A549 (cell line): ENCODE measurements around the gene TASP1. TPM values are rescaled to one million over a fixed set of nuclear protein-coding genes. Genes with fewer than 3 reads are reported as not detected.

Experiments used
- ATAC-seq, 2 experiments: fragments of 200-7000 bp in 1 of 2; fragments of >200 bp in 1 of 2; cut with Nextera tagmentation in 1 of 2; cut with Tn5 transposase in 1 of 2; 3 replicates each; pipeline versions ENCODE4 v1.8.0 to v1.9.1; 2018 to 2020; ENCODE audit warnings: mild to moderate bottlenecking in 1 of 2, moderate library complexity in 1 of 2
- CTCF ChIA-PET: fragments of 300-600 bp; sonication (Branson Sonifier 250); formaldehyde crosslinking; extraction: SDS; loops from one replicate; lab custom pipeline; 2021; ENCODE audit warnings: antibody characterized with exemption, inconsistent platforms; lab: Yijun Ruan, JAX
- POLR2A ChIA-PET: fragments of 350-600 bp; formaldehyde crosslinking; extraction: SDS; loops from one replicate; lab custom pipeline; 2021; ENCODE audit warnings: antibody characterized with exemption, inconsistent platforms; lab: Yijun Ruan, JAX
- DNase-seq, 2 experiments: peaks; one replicate each; pipeline versions ENCODE4 v3.0.0 to v3.0.0-alpha.2; 2011 to 2016; ENCODE audit warnings: low read depth in 1 of 2, low spot score in 1 of 2
- FAIRE-seq: peaks from 2 replicates; lab custom pipeline; 2011; peaks lifted over from hg19 to GRCh38; lab: Jason Lieb, UNC
- H3K27ac ChIP-seq, 2 experiments: fragments of >200 bp; sonication (Bioruptor Twin); formaldehyde crosslinking; 3 replicates each; pipeline ENCODE4 v1.5.1; 2016 to 2017
- H3K4me1 ChIP-seq: fragments of >200 bp; sonication (Bioruptor Twin); formaldehyde crosslinking; 3 replicates; pipeline ENCODE4 v1.6.1; 2016
- H3K4me2 ChIP-seq: fragments of >200 bp; sonication (Bioruptor Twin); formaldehyde crosslinking; 3 replicates; pipeline ENCODE4 v1.6.1; 2016
- H3K4me3 ChIP-seq: fragments of >200 bp; sonication (Bioruptor Twin); formaldehyde crosslinking; 3 replicates; pipeline ENCODE4 v1.5.1; 2016
- H3K9me3 ChIP-seq: fragments of >200 bp; sonication (Bioruptor Twin); formaldehyde crosslinking; 3 replicates; pipeline ENCODE4 v1.6.1; 2016
- ATOH8 ChIP-seq: fragments of 250-450 bp; sonication (Bioruptor Pico); IDR thresholded peaks from 2 replicates; pipeline ENCODE4 v1.5.0; 2020; ENCODE audit warnings: low read depth, mild to moderate bottlenecking, moderate library complexity
- BHLHE40 ChIP-seq: IDR thresholded peaks from 2 replicates; pipeline ENCODE4 v1.6.1; 2012; ENCODE audit warnings: low read depth, low read length, inconsistent platforms
- EHMT2 ChIP-seq: fragments of 200-600 bp; sonication (generic); IDR thresholded peaks from 2 replicates; pipeline ENCODE4 v1.6.1; 2016; ENCODE audit warnings: antibody characterized with exemption, low read depth, mild to moderate bottlenecking, moderate library complexity
- EP300 ChIP-seq, 2 experiments: fragments of >200 bp; sonication (Bioruptor Twin); formaldehyde crosslinking; IDR thresholded peaks; 2 replicates in 1 of 2; 3 replicates in 1 of 2; pipeline ENCODE4 v1.6.1; 2016 to 2017
- FOXS1 ChIP-seq: fragments of 250-450 bp; sonication (Bioruptor Pico); IDR thresholded peaks from 2 replicates; pipeline ENCODE4 v1.5.0; 2020; ENCODE audit warnings: mild to moderate bottlenecking, moderate library complexity
- HES2 ChIP-seq: fragments of >200 bp; sonication (Bioruptor Twin); formaldehyde crosslinking; IDR thresholded peaks from 2 replicates; pipeline ENCODE4 v1.6.1; 2016
- HMGXB4 ChIP-seq: fragments of 250-450 bp; sonication (Bioruptor Pico); IDR thresholded peaks from 2 replicates; pipeline ENCODE4 v1.5.0; 2021; ENCODE audit warnings: mild to moderate bottlenecking, moderate library complexity, borderline replicate concordance
- JUNB ChIP-seq: fragments of >200 bp; sonication (Bioruptor Twin); formaldehyde crosslinking; IDR thresholded peaks from 2 replicates; pipeline ENCODE4 v1.6.1; 2016
- KDM5A ChIP-seq: fragments of 200-600 bp; sonication (generic); IDR thresholded peaks from 2 replicates; pipeline ENCODE4 v1.6.1; 2016; ENCODE audit warnings: antibody characterized with exemption, mild to moderate bottlenecking
- MAX ChIP-seq: IDR thresholded peaks from 2 replicates; pipeline ENCODE4 v1.6.1; 2012
- MYC ChIP-seq: IDR thresholded peaks from 2 replicates; pipeline ENCODE4 v1.6.1; 2012; ENCODE audit warnings: mild to moderate bottlenecking, inconsistent platforms, low read length, improper control_type of control experiment, borderline replicate concordance
- NPAS2 ChIP-seq: fragments of 250-450 bp; sonication (Bioruptor Pico); IDR thresholded peaks from 2 replicates; pipeline ENCODE4 v1.8.0; 2022; ENCODE audit warnings: mild to moderate bottlenecking, moderate library complexity, borderline replicate concordance
- NR3C1 ChIP-seq: fragments of >200 bp; sonication (Bioruptor Twin); formaldehyde crosslinking; IDR thresholded peaks from 3 replicates; pipeline ENCODE4 v1.6.1; 2017
- PBX3 ChIP-seq: IDR thresholded peaks from 2 replicates; pipeline ENCODE4 v1.6.1; 2012
- RCOR1 ChIP-seq: fragments of 150-350 bp; IDR thresholded peaks from 2 replicates; pipeline ENCODE4 v1.6.1; 2014; ENCODE audit warnings: antibody characterized with exemption, low read length, low read depth
- RFX5 ChIP-seq: fragments of 450-650 bp; IDR thresholded peaks from 2 replicates; pipeline ENCODE4 v1.7.1; 2014; ENCODE audit warnings: antibody characterized with exemption, mild to moderate bottlenecking, moderate library complexity
- ZNF302 ChIP-seq: fragments of 250-450 bp; sonication (Bioruptor Pico); IDR thresholded peaks from 2 replicates; pipeline ENCODE4 v1.9.0; 2021; ENCODE audit warnings: inconsistent platforms, mild to moderate bottlenecking, moderate library complexity
- WGBS: methylation state at CpG from one replicate; pipeline ENCODE4 v1.1.6; 2017; ENCODE audit errors: missing lambda C conversion rate; 5-methylcytosine and 5-hydroxymethylcytosine counted together
- polyA plus RNA-seq, 4 experiments: library from polyadenylated mRNA; depleted of rRNA in 3 of 4; stranded (reverse); fragments of >200 nt; fragmentation: RNase III in 1 of 4; extraction: RNeasy Plus Mini Kit Qiagen cat#74134 plus additional on column Dnase treatment in 1 of 4; gene quantifications; 2 replicates in 3 of 4; 3 replicates in 1 of 4; pipeline ENCODE4 v1.2.3, GENCODE V29; 2011 to 2017

The TASP1 gene
- polyA plus RNA-seq, 2 of the 4 experiments (the other 2 are of a cell fraction) = 9.5 to 18.2 TPM

GRCh38 chr20:13341737-13342393, 296.9 kb downstream of the TASP1 start:
- 83% methylated on average over 9 of the region's 9 CpGs for WGBS
- FAIRE-seq (no peak), DNase-seq (no peak), ATAC-seq (no peak)
- peaks cover 42% of the 10 kb centered on the region for H3K4me1 ChIP-seq
- H3K27ac ChIP-seq = peak overlapping the region in 1 of 2 experiments; percentile 69; a peak in 3 of 6 replicates
- no peak for TF ChIP-seq BHLHE40
- TF ChIP-seq JUNB = no peak
- no peak for TF ChIP-seq FOXS1 (CRISPR knock-in tag)
- TF ChIP-seq EP300 (IDR thresholded peaks at IDR 0.05) = no peak
- no peak for TF ChIP-seq RFX5
- no peak for TF ChIP-seq HES2
- no peak for TF ChIP-seq PBX3
- no peak for TF ChIP-seq ATOH8 (CRISPR knock-in tag)
- no peak for TF ChIP-seq MAX
- H3K4me2 ChIP-seq = no peak overlapping the region
- ChIA-PET CTCF (interaction anchor here (0.8 to 4.3 kb wide), 4 partner anchors 11 to 204 kb away, joined by 3 to 23 read pairs (median 3); no protein-coding TSS in a partner anchor), POLR2A (no interaction called here)
- H3K9me3 ChIP-seq = 0 out of 3 replicates have a peak, but pooled peaks cover 4% of the 10 kb centered on the region
- H3K4me3 ChIP-seq = no peak overlapping the region

- peak in 1 of 2 experiments; percentile 29 for DNase-seq
- H3K4me3 ChIP-seq = no peak overlapping the region
- 79% methylated on average over 2 of the region's 2 CpGs for WGBS
- H3K4me2 ChIP-seq = peak overlapping the region; percentile 55
- no peak for FAIRE-seq
- peaks cover 4% of the 10 kb centered on the region; the same call in 1 of the 3 replicates for H3K9me3 ChIP-seq
- peak overlapping the region; percentile 96 to 98 for H3K27ac ChIP-seq
- CTCF ChIA-PET = interaction anchor here (0.9 to 4.3 kb wide), 4 partner anchors 8 to 208 kb away, joined by 3 to 23 read pairs (median 4); no protein-coding TSS in a partner anchor
- no peak for ATAC-seq
- H3K4me1 ChIP-seq = peaks cover 55% of the 10 kb centered on the region
- POLR2A ChIA-PET = interaction anchor here (0.6 kb wide), 1 partner anchor 449 kb away, joined by 3 read pairs; no protein-coding TSS in a partner anchor
- no peak for TF ChIP-seq NPAS2 (CRISPR knock-in tag)
- TF ChIP-seq BHLHE40 = no peak
- no peak for TF ChIP-seq ATOH8 (CRISPR knock-in tag)
- no peak for TF ChIP-seq MYC
- no peak for TF ChIP-seq EHMT2
- no peak for TF ChIP-seq NR3C1
- TF ChIP-seq RCOR1 = no peak
- no peak for TF ChIP-seq HMGXB4 (CRISPR knock-in tag)
- no peak for TF ChIP-seq KDM5A
- TF ChIP-seq ZNF302 = no peak
- TF ChIP-seq JUNB = no peak
Measured at GRCh38 chr20:13340088-13340487, 298.6 kb downstream of the TASP1 start.

Other genes starting within 250 kb of the TASP1 start
- 12.2 and 30.5 TPM in 2 replicates for gene ESF1, start 146.0 kb upstream of the TASP1 start, polyA plus RNA-seq (2011; rRNA removed)
- 30.6 to 34.8 TPM (median 32.3 TPM) in 3 replicates for gene ESF1, start 146.0 kb upstream of the TASP1 start, polyA plus RNA-seq (2017; fragmentation: RNase III; extraction: RNeasy Plus Mini Kit Qiagen cat#74134 plus additional on column Dnase treatment)
- 36.6 and 53.5 TPM in 2 replicates for gene NDUFAF5, start 146.1 kb upstream of the TASP1 start, polyA plus RNA-seq (2011; rRNA removed)
- gene NDUFAF5, start 146.1 kb upstream of the TASP1 start, polyA plus RNA-seq (2017; fragmentation: RNase III; extraction: RNeasy Plus Mini Kit Qiagen cat#74134 plus additional on column Dnase treatment) = 25.4 to 29.2 TPM (median 27.0 TPM) in 3 replicates